GM23248 (cell line): ENCODE measurements around the gene MISP. TPM values are rescaled to one million over a fixed set of nuclear protein-coding genes. Genes with fewer than 3 reads are reported as not detected.

Experiments used
- DNase-seq: peaks from one replicate; pipeline ENCODE4 v3.0.0-alpha.2; 2015
- H2AFZ ChIP-seq: fragments of 200-600 bp; sonication (generic); 2 replicates; pipeline ENCODE4 v1.6.1; 2016; ENCODE audit warnings: antibody characterized with exemption
- H3F3A ChIP-seq: fragments of 200-600 bp; sonication (generic); 2 replicates; pipeline ENCODE4 v1.6.1; 2016; ENCODE audit warnings: mild to moderate bottlenecking, antibody characterized with exemption, mixed run types; ENCODE audit not compliant: insufficient read depth
- H3K27ac ChIP-seq: fragments of 200-600 bp; sonication (generic); 2 replicates; pipeline ENCODE4 v1.5.1; 2016; ENCODE audit warnings: mild to moderate bottlenecking
- H3K27me3 ChIP-seq: fragments of 200-600 bp; sonication (generic); replicated peaks from 2 replicates; pipeline ENCODE4 v1.6.1; 2016; ENCODE audit warnings: mild to moderate bottlenecking; ENCODE audit not compliant: insufficient read depth
- H3K36me3 ChIP-seq: fragments of 200-600 bp; sonication (generic); 2 replicates; pipeline ENCODE4 v1.6.1; 2016; ENCODE audit warnings: low read depth, mild to moderate bottlenecking
- H3K4me1 ChIP-seq: fragments of 200-600 bp; sonication (generic); 2 replicates; pipeline ENCODE4 v1.6.1; 2016; ENCODE audit warnings: mild to moderate bottlenecking; ENCODE audit not compliant: insufficient read depth
- H3K4me2 ChIP-seq: fragments of 200-600 bp; sonication (generic); one replicate; pipeline ENCODE4 v1.6.1; 2016; ENCODE audit warnings: mild to moderate bottlenecking; ENCODE audit not compliant: unreplicated experiment
- H3K4me3 ChIP-seq: fragments of 200-600 bp; sonication (generic); 2 replicates; pipeline ENCODE4 v1.5.1; 2016; ENCODE audit warnings: mild to moderate bottlenecking
- H3K79me2 ChIP-seq: fragments of 200-600 bp; sonication (generic); 2 replicates; pipeline ENCODE4 v1.6.1; 2016; ENCODE audit warnings: mild to moderate bottlenecking; ENCODE audit not compliant: insufficient read depth
- H3K9ac ChIP-seq: fragments of 200-600 bp; sonication (generic); 2 replicates; pipeline ENCODE4 v1.6.1; 2016; ENCODE audit warnings: mild to moderate bottlenecking
- H3K9me2 ChIP-seq: fragments of 200-600 bp; sonication (generic); 2 replicates; pipeline ENCODE4 v1.6.1; 2016; ENCODE audit warnings: mixed run types, mild to moderate bottlenecking, moderate library complexity; ENCODE audit not compliant: insufficient read depth
- H3K9me3 ChIP-seq: fragments of 200-600 bp; sonication (generic); one replicate; pipeline ENCODE4 v1.6.1; 2017; ENCODE audit warnings: low read depth
- H4K20me1 ChIP-seq: fragments of 200-600 bp; sonication (generic); 2 replicates; pipeline ENCODE4 v1.6.0; 2016; ENCODE audit not compliant: insufficient read depth
- EZH2 ChIP-seq: fragments of 200-600 bp; sonication (generic); IDR thresholded peaks from 2 replicates; pipeline ENCODE4 v1.6.1; 2018; ENCODE audit warnings: antibody characterized with exemption, mild to moderate bottlenecking; ENCODE audit not compliant: insufficient read depth, poor library complexity, severe bottlenecking
- EZH2phosphoT487 ChIP-seq: fragments of 200-600 bp; sonication (generic); IDR thresholded peaks from 2 replicates; pipeline ENCODE4 v1.6.1; 2018; ENCODE audit warnings: antibody characterized with exemption, moderate library complexity, mild to moderate bottlenecking, low read depth; ENCODE audit not compliant: insufficient read depth
- WGBS, 2 experiments: methylation state at CpG; one replicate each; pipeline ENCODE4 v1.1.6; 2015 to 2017; ENCODE audit warnings: low lambda C conversion rate in 2 of 2, low coverage in 1 of 2; ENCODE audit errors: missing lambda C conversion rate in 2 of 2; 5-methylcytosine and 5-hydroxymethylcytosine counted together
- in situ Hi-C: fragments of 300-500 bp; cut with MboI; formaldehyde crosslinking; loops from 2 replicates; pipeline ENCODE4 v1.15.0; 2020
- polyA plus RNA-seq: library from polyadenylated mRNA; unstranded; fragments of >200 nt; fragmentation: Nextera tagmentation; extraction: Ambion mirVana; gene quantifications from 2 replicates; pipeline ENCODE4 v1.2.1, GENCODE V29; 2016
- total RNA-seq: library from RNA; depleted of rRNA; stranded (reverse); fragments of >200 nt; shearing (Covaris generic); gene quantifications from 2 replicates; pipeline ENCODE4 v1.2.3, GENCODE V29; 2014

Gene MISP
- total and polyA plus RNA-seq, 2 experiments from 2014 or later, result not detected

DNA sequence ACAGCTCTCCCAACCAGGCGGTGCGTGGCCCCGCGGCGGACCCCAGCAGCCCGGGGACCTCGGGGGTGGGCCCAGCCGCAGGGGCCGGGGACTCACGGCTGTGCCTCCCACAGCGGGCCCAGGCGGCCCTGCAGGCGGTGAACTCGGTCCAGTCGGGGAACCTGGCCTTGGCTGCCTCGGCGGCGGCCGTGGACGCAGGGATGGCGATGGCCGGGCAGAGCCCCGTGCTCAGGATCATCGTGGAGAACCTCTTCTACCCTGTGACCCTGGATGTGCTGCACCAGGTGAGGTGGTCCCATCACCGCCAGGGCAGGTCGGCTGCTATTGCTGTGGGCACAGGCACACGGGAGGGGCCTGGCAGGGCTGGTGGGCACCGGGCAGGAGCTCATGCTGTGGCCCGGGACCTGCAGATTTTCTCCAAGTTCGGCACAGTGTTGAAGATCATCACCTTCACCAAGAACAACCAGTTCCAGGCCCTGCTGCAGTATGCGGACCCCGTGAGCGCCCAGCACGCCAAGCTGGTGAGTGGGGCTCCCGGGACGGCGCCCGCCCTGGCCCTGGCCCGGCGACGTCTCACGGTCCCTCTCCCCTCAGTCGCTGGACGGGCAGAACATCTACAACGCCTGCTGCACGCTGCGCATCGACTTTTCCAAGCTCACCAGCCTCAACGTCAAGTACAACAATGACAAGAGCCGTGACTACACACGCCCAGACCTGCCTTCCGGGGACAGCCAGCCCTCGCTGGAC is 53.7 kb downstream of the MISP start:
- no peak for TF ChIP-seq EZH2phosphoT487
- no peak overlapping the region for H3K9ac ChIP-seq
- H3K4me2 ChIP-seq, result no peak overlapping the region
- H3K36me3 ChIP-seq, result peaks cover 42% of the 10 kb centered on the region
- H3K4me3 ChIP-seq, result no peak overlapping the region
- no peak for DNase-seq
- no peaks in the 10 kb centered on the region for H3K9me2 ChIP-seq
- no peak overlapping the region for H2AFZ ChIP-seq
- WGBS, 2 experiments, result 94 to 95% methylated on average over 44 to 45 of the region's 53 CpGs
- H3K9me3 ChIP-seq, result no peaks in the 10 kb centered on the region
- peaks cover 23% of the 10 kb centered on the region for H4K20me1 ChIP-seq
- peaks cover 16% of the 10 kb centered on the region for H3F3A ChIP-seq
- peaks cover 24% of the 10 kb centered on the region for H3K4me1 ChIP-seq
- no peaks in the 10 kb centered on the region for H3K27me3 ChIP-seq
- in situ Hi-C loops, result no loop called here
- H3K27ac ChIP-seq, result no peak overlapping the region
- peaks cover 100% of the 10 kb centered on the region for H3K79me2 ChIP-seq

DNA sequence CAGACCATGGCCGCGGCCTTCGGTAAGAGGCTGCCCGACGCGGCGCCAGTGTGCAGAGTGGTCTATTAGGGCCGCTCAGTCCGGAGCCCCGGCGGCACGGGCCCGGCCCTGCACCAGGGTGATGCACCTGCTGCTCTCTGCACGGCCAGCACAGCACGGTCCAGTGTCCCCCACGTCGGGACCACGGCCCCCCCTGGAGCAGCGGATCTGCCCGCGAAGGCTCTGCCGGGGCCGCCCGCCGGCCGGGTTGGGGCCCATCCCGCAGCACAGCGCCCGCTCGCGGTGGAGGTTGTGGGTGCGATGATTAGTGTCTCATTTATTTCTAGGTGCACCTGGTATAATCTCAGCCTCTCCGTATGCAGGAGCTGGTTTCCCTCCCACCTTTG is 54.2 kb downstream of the MISP start:
- in situ Hi-C loops, result no loop called here
- Histone ChIP-seq H3K9ac (no peak overlapping the region), H3K4me1 (peaks cover 19% of the 10 kb centered on the region), H3K79me2 (peaks cover 100% of the 10 kb centered on the region), H3K27ac (no peak overlapping the region), H3K4me3 (no peak overlapping the region), H3F3A (peaks cover 12% of the 10 kb centered on the region), H3K27me3 (no peaks in the 10 kb centered on the region), H3K9me2 (no peaks in the 10 kb centered on the region), H3K4me2 (no peak overlapping the region), H3K36me3 (peaks cover 42% of the 10 kb centered on the region), H3K9me3 (no peaks in the 10 kb centered on the region), H2AFZ (no peak overlapping the region), H4K20me1 (peaks cover 17% of the 10 kb centered on the region)
- TF ChIP-seq EZH2phosphoT487 (no peak), EZH2 (no peak)
- WGBS, 2 experiments, result 90 to 98% methylated on average over 15 to 33 of the region's 33 CpGs
- no peak for DNase-seq

DNA sequence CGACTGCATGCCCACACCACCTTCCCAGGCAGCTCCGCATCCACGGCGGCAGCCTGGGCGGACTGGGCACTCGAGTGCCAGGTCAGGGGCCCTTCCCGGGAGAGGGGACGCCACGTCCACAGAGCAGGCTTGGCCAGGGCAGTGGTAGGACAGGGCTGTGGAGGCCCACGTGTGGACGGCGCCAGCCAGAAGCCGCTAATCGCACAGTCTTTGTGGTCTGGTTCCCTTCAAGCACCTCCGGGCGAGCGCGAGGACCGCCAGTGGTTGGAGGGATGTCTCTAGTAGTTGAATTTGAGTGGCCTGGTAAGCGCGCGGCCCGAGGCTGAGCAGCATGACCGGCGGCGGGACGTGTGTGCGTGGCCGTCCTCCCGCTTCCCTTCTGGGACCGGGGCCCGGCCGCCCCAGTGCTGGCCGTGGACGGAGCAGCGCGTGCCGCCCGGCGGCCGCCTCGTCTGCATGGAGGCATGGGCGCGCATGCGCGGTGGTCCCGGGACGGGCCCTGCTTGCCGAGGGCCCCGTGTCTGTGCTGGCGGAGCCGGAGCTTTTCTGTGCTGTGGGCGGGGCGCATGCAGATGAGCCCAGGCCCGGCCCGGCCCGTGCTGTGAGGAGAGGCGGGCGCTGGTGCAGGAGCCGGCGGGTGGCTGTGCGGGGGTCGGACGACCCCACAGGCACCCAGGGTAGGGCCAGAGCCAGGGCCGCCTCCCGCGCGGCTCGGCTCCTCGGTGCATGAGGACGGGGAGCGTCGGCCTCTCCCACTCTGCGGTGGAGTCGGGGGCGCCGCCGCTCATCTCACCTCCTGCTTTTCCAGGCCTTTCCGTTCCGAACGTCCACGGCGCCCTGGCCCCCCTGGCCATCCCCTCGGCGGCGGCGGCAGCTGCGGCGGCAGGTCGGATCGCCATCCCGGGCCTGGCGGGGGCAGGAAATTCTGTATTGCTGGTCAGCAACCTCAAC is 55.0 kb downstream of the MISP start:
- in situ Hi-C loops, result no loop called here
- Histone ChIP-seq H3K27me3 (no peaks in the 10 kb centered on the region), H3K9ac (no peak overlapping the region), H3K36me3 (peaks cover 48% of the 10 kb centered on the region), H3K9me2 (no peaks in the 10 kb centered on the region), H2AFZ (no peak overlapping the region), H3K27ac (no peak overlapping the region), H3K9me3 (no peaks in the 10 kb centered on the region), H4K20me1 (peaks cover 12% of the 10 kb centered on the region), H3K4me1 (peaks cover 14% of the 10 kb centered on the region), H3K4me3 (no peak overlapping the region), H3F3A (peaks cover 16% of the 10 kb centered on the region), H3K79me2 (peaks cover 100% of the 10 kb centered on the region), H3K4me2 (no peak overlapping the region)
- TF ChIP-seq EZH2phosphoT487 (no peak), EZH2 (no peak)
- no peak for DNase-seq
- WGBS, 2 experiments, result 93 to 94% methylated on average over 46 to 90 of the region's 93 CpGs

DNA sequence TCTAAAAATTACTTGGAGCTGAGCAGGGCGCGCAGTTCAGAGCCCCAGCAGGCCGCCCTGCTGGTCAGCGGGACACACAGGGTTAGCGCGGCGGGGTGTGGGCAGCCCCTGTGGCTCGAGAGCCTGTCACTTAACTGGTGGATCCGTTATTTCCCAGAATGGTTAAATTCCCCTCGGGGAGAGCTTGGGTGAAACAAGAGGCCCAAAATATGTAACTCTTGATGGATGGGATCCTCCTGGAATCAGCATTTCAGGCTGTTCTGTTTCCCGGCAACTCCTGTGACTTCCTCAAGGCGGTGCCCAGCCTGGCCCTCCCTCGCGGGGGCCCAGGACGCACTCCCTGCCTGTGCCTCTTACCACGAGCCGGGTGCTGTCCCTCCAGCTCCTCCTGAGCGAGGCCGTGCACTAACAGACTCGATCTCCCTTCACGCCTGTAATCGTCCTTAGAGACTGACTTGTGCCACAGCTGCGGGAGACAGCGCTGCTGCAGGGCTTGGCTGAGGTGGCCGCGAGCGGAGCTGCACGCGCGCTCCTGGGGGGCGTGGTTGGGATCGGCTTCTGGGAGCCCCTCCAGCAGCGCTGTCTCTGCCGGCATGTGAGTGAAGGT is 56.0 kb downstream of the MISP start:
- no peak for DNase-seq
- no peak overlapping the region for H3K4me3 ChIP-seq
- peaks cover 3% of the 10 kb centered on the region for H3K4me1 ChIP-seq
- peaks cover 95% of the 10 kb centered on the region for H3K79me2 ChIP-seq
- peaks cover 58% of the 10 kb centered on the region for H3K36me3 ChIP-seq
- H4K20me1 ChIP-seq, result peaks cover 5% of the 10 kb centered on the region
- H3F3A ChIP-seq, result peaks cover 22% of the 10 kb centered on the region
- H3K9ac ChIP-seq, result no peak overlapping the region
- H3K27ac ChIP-seq, result no peak overlapping the region
- no peaks in the 10 kb centered on the region for H3K9me2 ChIP-seq
- in situ Hi-C loops, result no loop called here
- H2AFZ ChIP-seq, result no peak overlapping the region
- H3K4me2 ChIP-seq, result no peak overlapping the region
- H3K9me3 ChIP-seq, result no peaks in the 10 kb centered on the region
- no peak for TF ChIP-seq EZH2
- no peak for TF ChIP-seq EZH2phosphoT487
- no peaks in the 10 kb centered on the region for H3K27me3 ChIP-seq
- WGBS, 2 experiments, result 90 to 91% methylated on average over 32 to 34 of the region's 34 CpGs
